SH-SY5Y (cell line): ENCODE data around the gene PABPN1L.

Source experiments
- GATA2 ChIP-seq: IDR thresholded peaks from 2 replicates; pipeline ENCODE4 v1.6.1; 2011; ENCODE audit warnings: mild to moderate bottlenecking, low read depth, low read length
- GATA3 ChIP-seq: IDR thresholded peaks from 2 replicates; pipeline ENCODE4 v1.6.1; 2011; ENCODE audit warnings: low read depth, mild to moderate bottlenecking, low read length, moderate library complexity

The PABPN1L gene

GRCh38 chr16:88866151-88866920, at the start of gene PABPN1L:
TSS of gene PABPN1L (minus strand) at chr16:88866660. CDS start at chr16:88866606, 54 bp downstream.
- TF ChIP-seq GATA3 = no peak
- TF ChIP-seq GATA2 = no peak

- TF ChIP-seq GATA3 = no peak
- TF ChIP-seq GATA2 = no peak
Measured at GRCh38 chr16:88915639-88916327, 49.3 kb upstream of the PABPN1L start.

GRCh38 chr16:88914750-88915368, 48.4 kb upstream of the PABPN1L start:
- no peak for TF ChIP-seq GATA3
- TF ChIP-seq GATA2 = no peak

- TF ChIP-seq GATA3 (no peak), GATA2 (no peak)
Measured at GRCh38 chr16:88913870-88914269, 47.4 kb upstream of the PABPN1L start.

- no peak for TF ChIP-seq GATA3
- no peak for TF ChIP-seq GATA2
Measured at GRCh38 chr16:88913001-88913612, 46.6 kb upstream of the PABPN1L start.

- TF ChIP-seq GATA3 (no peak), GATA2 (no peak)
Measured at GRCh38 chr16:88912556-88912955, 46.1 kb upstream of the PABPN1L start.

- no peak for TF ChIP-seq GATA2
Measured at GRCh38 chr16:88911946-88912310, 45.5 kb upstream of the PABPN1L start.

GRCh38 chr16:88911136-88911945, 44.9 kb upstream of the PABPN1L start:
- no peak for TF ChIP-seq GATA3
- TF ChIP-seq GATA2 = no peak

GRCh38 chr16:88910284-88911135, 44.0 kb upstream of the PABPN1L start:
- TF ChIP-seq GATA2 = no peak
- TF ChIP-seq GATA3 = no peak

- TF ChIP-seq GATA3 = no peak
- no peak for TF ChIP-seq GATA2
Measured at GRCh38 chr16:88909431-88910210, 43.2 kb upstream of the PABPN1L start.

GRCh38 chr16:88908307-88908706, 41.8 kb upstream of the PABPN1L start:
- TF ChIP-seq GATA3 (no peak), GATA2 (no peak)

GRCh38 chr16:88907768-88908167, 41.3 kb upstream of the PABPN1L start:
- TF ChIP-seq GATA3 = no peak
- no peak for TF ChIP-seq GATA2
